ENCODE data around the gene SLC25A3. TPM values are rescaled to one million over a fixed set of nuclear protein-coding genes. Genes with fewer than 3 reads are reported as not detected.

Gene SLC25A3
- polyA plus RNA-seq, 1 of the 3 experiments (the other 2 are of a cell fraction) = 470 TPM

DNA sequence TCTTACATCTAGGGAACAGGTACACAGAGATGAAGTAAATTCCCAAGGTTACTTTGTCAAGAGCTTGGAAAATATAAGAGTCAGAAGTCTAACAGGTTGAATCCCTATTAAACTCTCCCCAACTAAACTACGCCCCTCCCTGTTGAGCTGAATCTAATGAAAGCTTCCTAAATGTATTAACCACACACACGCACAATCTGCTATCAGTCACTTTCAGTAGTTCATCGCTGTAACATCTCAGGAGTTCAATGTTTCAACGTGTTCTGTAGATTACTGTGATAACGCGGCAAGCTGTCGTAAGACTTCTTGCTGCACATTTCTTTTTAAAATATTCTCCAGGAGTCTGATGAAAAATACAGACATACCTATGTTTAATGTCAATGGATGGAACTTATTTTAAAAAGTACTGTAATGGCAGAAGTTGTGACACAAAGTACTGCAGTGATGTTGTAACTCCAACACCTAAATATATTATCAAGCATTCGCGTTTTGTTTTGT lies 612 bp upstream of the SLC25A3 start:
- H3K36me3 ChIP-seq (replicated peaks in 1 of 2; ENCODE audit: control insufficient read depth in 1 of 2, insufficient read depth in 2 of 2, low read length in 1 of 2) = peaks cover 21 to 24% of the 10 kb centered on the region in 2 experiments
- H3K9ac ChIP-seq = peak overlapping the region; percentile 80
- ChIA-PET POLR2A (interaction anchor here (0.9 to 1.7 kb wide), 2 partner anchors 10 to 12 kb away, joined by 3 to 6 read pairs; no protein-coding TSS in a partner anchor), CTCF (interaction anchor here (0.6 to 5.3 kb wide), 7 partner anchors 11 to 406 kb away, joined by 3 to 29 read pairs (median 6); no protein-coding TSS in a partner anchor)
- H3K4me1 ChIP-seq (ENCODE audit: control insufficient read depth in 1 of 2, insufficient read depth in 2 of 2, low read depth in 1 of 2, low read length in 1 of 2) = peaks cover 0 to 13% of the 10 kb centered on the region in 2 experiments; a peak in 2 of 4 replicates
- peak; percentile 46 for DNase-seq
- no peaks in the 10 kb centered on the region for H3K9me3 ChIP-seq
- no peaks in the 10 kb centered on the region for H3K9me2 ChIP-seq
- no peaks in the 10 kb centered on the region for H3K27me3 ChIP-seq (ENCODE audit: insufficient read depth)
- WGBS (ENCODE audit: low lambda C conversion rate) = 7% methylated on average over 9 of the region's 9 CpGs
- peak overlapping the region; percentile 66 to 99 for H3K4me3 ChIP-seq (ENCODE audit: low read depth in 2 of 2, low read length in 1 of 2)
- peaks cover 44% of the 10 kb centered on the region for H3K79me2 ChIP-seq (ENCODE audit: insufficient read depth)
- peaks cover 36% of the 10 kb centered on the region for H4K20me1 ChIP-seq (ENCODE audit: insufficient read depth)
- peaks cover 13% of the 10 kb centered on the region for H3F3A ChIP-seq (replicated peaks; ENCODE audit: insufficient read depth)
- peak overlapping the region; percentile 82 for H3K4me2 ChIP-seq
- H3K27ac ChIP-seq (ENCODE audit: low read depth in 2 of 2, low read length in 1 of 2) = peak overlapping the region; percentile 81 to 84
- H2AFZ ChIP-seq (ENCODE audit: low read depth) = peak overlapping the region; percentile 99
- TF ChIP-seq GATA2 (CRISPR knock-in tag; IDR thresholded peaks at IDR 0.05) (peak; percentile 54; the same call in 1 of the 2 replicates), RXRA (IDR thresholded peaks at IDR 0.05; ENCODE audit: borderline replicate concordance, low read depth) (no peak)

GRCh38 chr12:98594050-98594835 lies 757 bp downstream of the SLC25A3 start:
- peaks cover 23% of the 10 kb centered on the region for H3F3A ChIP-seq (replicated peaks; ENCODE audit: insufficient read depth)
- under 1% methylated on average over 22 of the region's 35 CpGs for WGBS (ENCODE audit: low lambda C conversion rate)
- H3K9ac ChIP-seq = peak overlapping the region; percentile 97
- peaks cover 0 to 13% of the 10 kb centered on the region in 2 experiments; a peak in 2 of 4 replicates for H3K4me1 ChIP-seq (ENCODE audit: control insufficient read depth in 1 of 2, insufficient read depth in 2 of 2, low read depth in 1 of 2, low read length in 1 of 2)
- H3K4me3 ChIP-seq (ENCODE audit: low read depth in 2 of 2, low read length in 1 of 2) = peak overlapping the region; percentile 72 to 99
- peaks cover 57% of the 10 kb centered on the region for H3K79me2 ChIP-seq (ENCODE audit: insufficient read depth)
- H3K4me2 ChIP-seq = peak overlapping the region; percentile 84
- H3K27ac ChIP-seq (ENCODE audit: low read depth in 2 of 2, low read length in 1 of 2) = peak overlapping the region; percentile 81 to 85
- no peaks in the 10 kb centered on the region for H3K9me2 ChIP-seq
- POLR2A ChIA-PET = interaction anchor here (0.5 to 1.7 kb wide), 5 partner anchors 13 to 50 kb away, joined by 3 to 6 read pairs (median 4); partner anchors contain the start of gene IKBIP
- TF ChIP-seq SMC3 (IDR thresholded peaks at IDR 0.05; ENCODE audit: low read depth, low read length) = no peak
- TF ChIP-seq NRF1 (IDR thresholded peaks at IDR 0.05; ENCODE audit: low read depth, low read length) = no peak
- no peak for TF ChIP-seq JUND (IDR thresholded peaks at IDR 0.05)
- TF ChIP-seq CHD2 (IDR thresholded peaks at IDR 0.05; ENCODE audit: low read length, partially characterized antibody) = no peak
- no peak for TF ChIP-seq RAD21 (IDR thresholded peaks at IDR 0.05; ENCODE audit: low read length)
- TF ChIP-seq, protein P1, sequence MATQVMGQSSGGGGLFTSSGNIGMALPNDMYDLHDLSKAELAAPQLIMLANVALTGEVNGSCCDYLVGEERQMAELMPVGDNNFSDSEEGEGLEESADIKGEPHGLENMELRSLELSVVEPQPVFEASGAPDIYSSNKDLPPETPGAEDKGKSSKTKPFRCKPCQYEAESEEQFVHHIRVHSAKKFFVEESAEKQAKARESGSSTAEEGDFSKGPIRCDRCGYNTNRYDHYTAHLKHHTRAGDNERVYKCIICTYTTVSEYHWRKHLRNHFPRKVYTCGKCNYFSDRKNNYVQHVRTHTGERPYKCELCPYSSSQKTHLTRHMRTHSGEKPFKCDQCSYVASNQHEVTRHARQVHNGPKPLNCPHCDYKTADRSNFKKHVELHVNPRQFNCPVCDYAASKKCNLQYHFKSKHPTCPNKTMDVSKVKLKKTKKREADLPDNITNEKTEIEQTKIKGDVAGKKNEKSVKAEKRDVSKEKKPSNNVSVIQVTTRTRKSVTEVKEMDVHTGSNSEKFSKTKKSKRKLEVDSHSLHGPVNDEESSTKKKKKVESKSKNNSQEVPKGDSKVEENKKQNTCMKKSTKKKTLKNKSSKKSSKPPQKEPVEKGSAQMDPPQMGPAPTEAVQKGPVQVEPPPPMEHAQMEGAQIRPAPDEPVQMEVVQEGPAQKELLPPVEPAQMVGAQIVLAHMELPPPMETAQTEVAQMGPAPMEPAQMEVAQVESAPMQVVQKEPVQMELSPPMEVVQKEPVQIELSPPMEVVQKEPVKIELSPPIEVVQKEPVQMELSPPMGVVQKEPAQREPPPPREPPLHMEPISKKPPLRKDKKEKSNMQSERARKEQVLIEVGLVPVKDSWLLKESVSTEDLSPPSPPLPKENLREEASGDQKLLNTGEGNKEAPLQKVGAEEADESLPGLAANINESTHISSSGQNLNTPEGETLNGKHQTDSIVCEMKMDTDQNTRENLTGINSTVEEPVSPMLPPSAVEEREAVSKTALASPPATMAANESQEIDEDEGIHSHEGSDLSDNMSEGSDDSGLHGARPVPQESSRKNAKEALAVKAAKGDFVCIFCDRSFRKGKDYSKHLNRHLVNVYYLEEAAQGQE (IDR thresholded peaks at IDR 0.05; ENCODE audit: low read depth, low read length) = no peak
- no peak for TF ChIP-seq FOXJ3 (CRISPR knock-in tag; IDR thresholded peaks at IDR 0.05)
- no peak for TF ChIP-seq IRF3 (IDR thresholded peaks at IDR 0.05; ENCODE audit: low read depth, low read length)
- no peak overlapping the region for H2AFZ ChIP-seq (ENCODE audit: low read depth)
- no peaks in the 10 kb centered on the region for H3K27me3 ChIP-seq (ENCODE audit: insufficient read depth)
- peak; percentile 36 for DNase-seq
- CTCF ChIA-PET = interaction anchor here (0.9 to 5.3 kb wide), 6 partner anchors 10 to 62 kb away, joined by 3 to 29 read pairs (median 8); partner anchors contain the start of gene IKBIP
- H3K9me3 ChIP-seq = no peaks in the 10 kb centered on the region
- H4K20me1 ChIP-seq (ENCODE audit: insufficient read depth) = peaks cover 46% of the 10 kb centered on the region
- peaks cover 29 to 36% of the 10 kb centered on the region in 2 experiments for H3K36me3 ChIP-seq (replicated peaks in 1 of 2; ENCODE audit: control insufficient read depth in 1 of 2, insufficient read depth in 2 of 2, low read length in 1 of 2)

Data from SK-N-SH (cell line).